Sciatic nerve (tissue), 2 donors: Measurements from ENCODE around the gene EEF2K. TPM values are rescaled to one million over a fixed set of nuclear protein-coding genes. Genes with fewer than 3 reads are reported as not detected.

ENCODE experiments used
- ATAC-seq: fragments of 200-7000 bp; cut with Tn5 transposase; one replicate; pipeline ENCODE4 v1.9.1; 2020; ENCODE audit warnings: mild to moderate bottlenecking, moderate library complexity
- DNase-seq: peaks from one replicate; pipeline ENCODE4 v3.0.0-alpha.2; 2020; ENCODE audit warnings: low spot score
- intact Hi-C: fragments of 100-400 bp; cut with DNase I; formaldehyde crosslinking; loops from one replicate; pipeline ENCODE4 v1.14.2; 2022
- total RNA-seq: library from RNA; stranded (reverse); fragmentation: NEBNext Ultra II Directional; extraction: Animal tissue kit (Norgen Biotek cat#: 25700); gene quantifications from one replicate; pipeline ENCODE4 v1.2.1, GENCODE V29; 2021
- donor health status: DM: no; HTN: no; CAD: no.
- donor health status: DM: no; HTN: no; CAD: no.

EEF2K gene
- total RNA-seq, 1 donor from 2014 or later: 47.0 TPM

DNA sequence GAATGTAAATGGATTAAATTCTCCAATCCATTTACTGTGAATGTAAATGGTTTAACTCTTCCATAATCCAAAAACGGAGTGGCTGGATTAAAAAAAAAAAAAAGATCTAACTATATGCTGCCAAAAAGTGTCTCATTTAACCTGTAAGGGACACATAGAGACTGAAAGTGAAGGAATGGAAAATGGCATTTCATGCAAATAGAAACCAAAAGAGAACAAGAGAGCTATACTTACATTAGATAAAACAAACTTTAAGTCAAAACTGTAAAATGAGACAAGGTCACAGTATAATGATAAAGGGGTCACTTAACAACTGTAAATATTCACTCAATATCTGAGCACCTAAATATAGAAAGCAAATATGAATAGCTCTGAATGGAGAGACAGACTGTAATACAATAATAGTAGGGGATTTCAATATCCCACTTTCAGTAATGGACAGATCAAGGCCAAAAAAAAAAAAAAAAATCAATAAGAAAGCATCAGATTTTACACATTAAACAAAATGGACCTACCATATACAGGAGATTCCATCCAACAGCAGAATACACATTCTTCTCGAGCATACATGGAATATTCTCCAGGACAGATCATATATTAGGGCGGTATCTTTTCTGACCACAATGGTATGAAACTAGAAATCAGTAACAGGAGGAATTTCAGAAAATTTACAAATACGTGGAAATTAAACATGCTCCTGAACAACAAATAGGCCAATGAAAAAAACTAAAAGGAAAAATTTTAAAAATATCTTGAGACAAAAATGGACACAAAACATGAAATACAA is 132.0 kb downstream of the EEF2K start:
- intact Hi-C loops: no loop called here
- DNase-seq (no peak), ATAC-seq (no peak)

Other genes with a start within 250 kb of the EEF2K start
- gene PDZD9, start 205.2 kb upstream of the EEF2K start, total RNA-seq: not detected
- 19.7 TPM for gene MOSMO, start 198.2 kb upstream of the EEF2K start, total RNA-seq
- gene VWA3A, start 113.7 kb upstream of the EEF2K start, total RNA-seq: 0.71 TPM
- gene SDR42E2, start 43.8 kb upstream of the EEF2K start, total RNA-seq: not detected
- gene POLR3E, start 91.1 kb downstream of the EEF2K start, total RNA-seq: 43.5 TPM
- gene CDR2, start 168.3 kb downstream of the EEF2K start, total RNA-seq: 31.1 TPM